ENCODE data around the gene B4GALNT4.
"Not testable (repeated sequence)": the region's sequence is repeated elsewhere in the genome, so short reads cannot be mapped to it uniquely, and the experiment has no call there.

The B4GALNT4 gene

DNA sequence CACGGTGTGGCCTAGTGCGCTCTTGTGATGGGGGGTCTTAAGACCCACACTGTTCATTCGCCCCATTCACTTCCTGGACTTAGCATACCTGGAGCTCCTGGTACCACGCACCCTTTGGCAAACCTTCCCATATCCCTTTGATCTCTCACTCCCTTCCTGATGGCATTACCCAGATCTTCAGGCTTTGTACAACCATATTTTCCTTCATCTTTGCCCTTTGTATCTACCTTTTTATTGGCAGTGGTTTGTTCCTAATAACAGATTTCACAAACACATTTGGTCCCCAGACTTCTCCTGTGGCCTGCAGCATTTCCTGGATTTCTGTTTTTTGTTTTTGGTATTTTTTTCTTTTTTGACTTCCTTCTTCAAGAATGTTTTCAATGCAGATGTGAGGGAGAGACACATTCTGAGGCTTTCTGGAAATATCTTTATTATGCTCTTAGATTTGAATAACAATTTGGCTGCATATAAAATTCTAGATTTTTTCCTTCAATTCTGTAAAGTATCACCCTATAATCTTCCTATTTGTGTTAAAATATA, 32.6 kb upstream of the B4GALNT4 start:
- DNase-seq, result no peak

DNA sequence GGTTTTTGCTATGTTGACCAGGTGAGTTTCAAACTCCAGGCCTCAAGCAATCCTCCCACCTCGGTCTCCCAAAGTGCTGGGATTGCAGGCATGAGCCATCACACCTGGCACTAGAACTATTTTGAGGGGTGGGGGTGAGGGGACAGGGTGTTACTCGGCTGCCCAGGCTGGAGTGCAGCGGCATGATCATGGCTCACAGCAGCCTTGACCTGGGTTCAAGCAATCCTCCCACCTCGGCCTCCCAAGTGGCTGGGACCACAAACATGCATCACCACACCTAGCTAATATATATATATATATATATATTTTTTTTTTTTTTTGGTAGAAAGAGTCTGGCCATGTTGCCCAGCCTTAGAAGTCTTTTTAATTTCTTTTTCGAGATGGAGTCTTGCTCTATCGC, 31.6 kb upstream of the B4GALNT4 start:
- DNase-seq, result no peak

DNA sequence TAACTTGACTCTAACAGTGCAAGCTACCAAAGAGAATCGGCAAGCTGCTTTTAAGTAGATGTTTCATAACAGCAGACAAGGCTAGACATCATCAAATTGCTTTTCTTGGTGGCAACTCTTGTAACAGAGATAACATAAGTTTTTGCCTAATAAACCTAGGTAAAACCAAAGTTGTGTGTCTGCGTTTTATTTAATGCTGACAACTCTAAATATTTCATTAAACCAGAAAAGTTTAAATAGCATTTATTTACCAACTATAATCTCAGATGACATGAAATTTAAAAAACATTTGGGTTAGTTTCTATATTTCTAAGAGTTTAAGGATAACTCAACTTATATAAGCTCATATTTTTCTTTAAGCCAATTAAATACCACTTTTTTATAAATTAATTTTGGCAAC, 29.3 kb upstream of the B4GALNT4 start:
- DNase-seq, result no peak

DNA sequence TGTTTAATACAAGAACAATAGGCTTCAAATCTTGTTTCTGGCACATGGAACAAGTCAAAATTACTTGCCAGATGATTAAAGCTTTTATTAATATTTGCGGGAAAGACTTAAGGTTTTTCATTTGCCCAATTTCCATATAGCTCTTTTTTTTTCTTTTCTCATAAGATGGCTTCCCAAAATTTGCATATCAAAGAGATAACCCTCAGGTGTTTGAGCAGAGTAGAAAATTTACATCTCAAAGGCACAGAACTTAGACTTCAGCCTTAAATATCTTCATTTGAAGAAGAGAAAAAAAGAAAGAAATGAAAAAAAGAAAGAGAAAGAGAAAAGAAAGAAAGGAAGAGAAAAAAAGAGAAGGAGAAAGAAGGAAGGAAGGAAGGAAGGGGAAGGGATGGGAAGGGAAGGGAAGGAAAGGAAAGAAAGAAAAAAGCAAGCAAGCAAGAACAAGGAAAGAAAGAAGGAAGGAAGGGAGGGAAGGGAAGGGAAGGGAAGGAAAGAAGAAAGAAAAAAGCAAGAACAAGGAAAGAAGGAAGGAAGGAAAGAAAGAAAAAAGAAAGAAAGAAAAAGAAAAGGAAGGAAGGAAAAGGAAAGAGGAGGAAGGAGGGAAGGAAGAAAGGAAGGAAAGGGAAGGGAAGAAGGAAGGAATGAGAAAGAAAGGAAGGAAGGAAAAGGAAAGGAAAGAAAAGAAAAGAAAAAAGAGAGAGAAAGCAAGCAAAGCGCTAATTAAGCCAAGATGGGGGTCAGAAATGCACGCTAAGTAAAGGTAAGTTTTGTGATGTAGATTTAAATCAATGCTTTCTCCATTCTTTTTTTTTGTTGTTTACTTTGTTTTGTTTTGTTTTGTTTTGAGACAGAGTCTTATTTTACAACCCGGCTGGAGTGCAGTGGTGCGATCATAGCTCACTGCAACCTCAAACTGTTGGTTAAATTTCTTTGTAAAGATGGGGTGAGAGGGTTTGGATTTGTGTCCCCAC, 28.5 kb upstream of the B4GALNT4 start:
- no peak for DNase-seq

DNA sequence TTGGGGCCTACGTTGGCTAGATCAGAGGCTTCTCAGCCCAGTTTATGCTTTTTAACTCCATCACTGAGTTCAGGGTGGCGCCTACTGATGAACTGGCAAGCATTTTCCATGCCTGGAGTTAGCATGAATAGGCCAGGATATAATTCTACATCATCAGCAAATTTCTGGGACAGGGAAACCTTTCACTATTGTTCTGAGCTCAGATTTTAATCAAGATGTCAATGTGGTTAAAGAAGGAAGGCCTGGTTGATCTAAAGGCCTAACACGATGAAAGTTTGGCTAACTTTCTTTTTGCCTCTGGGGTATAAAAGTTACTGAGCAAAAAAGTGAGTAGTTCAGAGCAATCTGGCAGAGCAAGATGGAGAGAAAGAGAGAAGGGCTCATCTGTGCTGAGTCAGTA, 27.0 kb upstream of the B4GALNT4 start:
- DNase-seq, result no peak

DNA sequence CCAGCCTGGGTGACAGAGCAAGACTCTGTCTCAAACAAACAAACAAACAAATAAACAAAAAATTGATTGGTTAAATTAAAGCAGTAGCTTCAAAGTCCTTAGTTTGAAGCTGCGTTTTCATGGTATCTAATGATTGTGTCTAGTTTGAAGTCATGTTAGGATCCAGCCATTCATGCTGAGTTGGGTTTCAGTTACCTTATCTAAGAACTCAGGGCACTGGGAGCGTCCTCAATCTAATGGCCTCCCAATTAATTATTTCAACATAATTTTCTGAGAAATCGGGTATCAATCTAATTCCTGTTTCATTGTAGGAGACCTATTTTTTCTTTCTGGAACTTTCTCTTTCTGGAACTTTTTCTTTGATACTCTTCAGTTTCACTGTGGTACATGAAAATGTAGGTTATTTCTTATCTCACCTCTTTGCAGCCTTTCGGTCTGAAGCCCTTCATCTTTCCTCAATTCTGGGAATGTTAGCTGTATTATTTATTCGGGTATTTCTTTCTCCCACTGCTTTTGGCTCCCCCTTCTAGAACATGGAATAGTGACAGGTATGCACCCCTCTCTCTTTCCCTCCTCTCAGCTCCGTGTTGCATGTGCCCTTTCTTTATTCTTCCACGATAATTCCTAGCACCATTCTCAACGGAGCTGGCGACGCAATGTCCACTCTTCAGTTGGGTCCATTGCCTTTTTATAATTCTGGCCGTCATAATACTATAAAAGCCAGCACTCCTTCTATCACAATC, 24.3 kb upstream of the B4GALNT4 start:
- no peak for DNase-seq

DNA sequence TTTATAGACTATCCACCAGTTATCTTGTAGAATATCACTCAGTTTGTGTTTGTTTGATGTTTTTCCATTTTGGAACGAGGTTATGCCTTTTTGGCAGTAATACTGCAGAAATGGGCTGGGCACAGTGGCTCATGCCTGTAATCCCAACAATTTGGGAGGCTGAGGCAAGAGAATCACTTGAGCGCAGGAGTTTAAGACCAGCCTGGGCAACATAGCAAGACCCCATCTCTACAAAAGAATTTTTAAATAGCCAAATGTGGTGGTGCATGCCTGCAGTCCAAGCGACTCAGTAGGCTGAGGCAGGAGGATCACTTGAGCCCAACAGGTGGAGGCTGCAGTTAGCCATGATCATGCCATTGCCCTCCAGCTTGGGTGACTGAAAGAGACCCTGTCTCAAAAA, 22.8 kb upstream of the B4GALNT4 start:
- DNase-seq, result no peak

DNA sequence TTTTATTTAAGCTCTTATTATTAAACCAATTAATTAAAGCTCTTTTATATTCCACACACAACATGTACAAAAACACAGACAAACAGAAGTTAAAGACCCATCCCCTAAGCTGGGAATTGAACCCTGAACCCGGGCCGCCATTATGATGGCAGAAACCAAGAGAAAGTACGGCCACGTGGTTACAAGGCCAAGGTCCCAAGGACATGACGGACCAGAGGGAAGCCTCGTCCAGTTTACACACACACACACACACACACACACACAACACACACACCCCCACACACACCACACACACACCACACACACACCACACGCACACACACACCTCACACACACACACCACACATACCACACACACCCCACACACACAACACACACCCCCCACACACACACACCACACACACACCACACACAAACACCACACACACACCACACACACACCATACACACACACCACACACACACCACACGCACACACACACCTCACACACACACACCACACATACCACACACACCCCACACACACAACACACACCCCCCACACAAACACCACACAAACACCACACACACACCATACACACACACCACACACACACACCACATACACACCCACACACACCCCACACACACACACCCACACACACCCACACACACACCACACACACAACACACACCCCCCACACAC, 19.9 kb upstream of the B4GALNT4 start:
- DNase-seq, result not testable (repeated sequence)

DNA sequence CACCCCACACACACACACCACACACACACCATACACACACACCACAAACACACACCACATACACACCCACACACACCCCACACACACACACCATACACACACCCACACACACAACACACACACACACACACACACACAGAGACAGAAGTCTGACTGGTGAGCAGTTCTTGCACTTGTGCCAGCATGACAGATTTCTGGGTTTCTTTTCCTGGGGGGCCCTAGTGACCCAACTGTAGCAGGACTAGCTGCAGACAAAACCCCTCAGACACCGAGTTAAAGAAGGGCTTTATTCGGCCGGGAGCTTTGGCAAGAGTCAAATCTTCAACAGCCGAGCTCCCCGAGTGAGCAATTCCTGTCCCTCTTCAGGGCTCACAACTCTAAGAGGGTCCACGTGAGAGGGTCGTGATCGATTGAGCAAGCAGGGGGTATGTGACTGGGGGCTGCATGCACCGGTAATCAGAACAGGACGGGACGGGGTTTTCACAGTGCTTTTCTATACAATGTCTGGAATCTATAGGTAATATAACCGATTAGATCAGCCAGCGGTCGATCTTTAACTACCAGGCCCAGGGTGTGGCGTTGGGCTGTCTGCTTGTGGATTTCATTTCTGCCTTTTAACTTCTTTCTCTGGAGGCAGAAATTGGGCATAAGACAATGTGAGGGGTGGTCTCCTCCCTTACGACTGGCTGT, 19.1 kb upstream of the B4GALNT4 start:
- not testable (repeated sequence) for DNase-seq

DNA sequence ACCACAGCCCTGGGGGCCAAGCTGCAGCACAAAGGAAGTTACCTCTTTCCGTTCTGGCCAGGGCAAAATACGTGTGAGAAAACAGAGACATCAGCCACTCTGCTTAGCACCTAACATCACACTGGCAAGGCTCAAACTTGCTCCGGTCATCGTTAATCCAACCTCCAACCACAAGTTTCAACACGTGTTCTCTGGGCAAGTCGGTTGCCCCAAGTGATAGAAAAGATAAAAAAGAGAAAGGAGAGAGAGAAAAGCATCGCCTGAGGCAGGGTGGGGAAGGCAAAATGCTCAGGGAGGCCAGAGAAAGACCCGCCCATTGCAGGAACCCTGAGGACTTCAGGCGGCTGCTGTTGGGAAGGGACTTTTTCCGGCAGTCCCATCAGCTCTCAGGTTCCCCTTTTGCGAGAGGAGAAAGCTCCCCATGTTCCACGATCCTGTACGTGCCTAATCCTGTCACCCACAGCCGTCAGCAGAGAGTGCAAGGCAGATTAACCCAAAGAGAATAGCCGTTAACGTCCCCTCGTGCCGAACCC, 18.5 kb upstream of the B4GALNT4 start:
- DNase-seq, result no peak

DNA sequence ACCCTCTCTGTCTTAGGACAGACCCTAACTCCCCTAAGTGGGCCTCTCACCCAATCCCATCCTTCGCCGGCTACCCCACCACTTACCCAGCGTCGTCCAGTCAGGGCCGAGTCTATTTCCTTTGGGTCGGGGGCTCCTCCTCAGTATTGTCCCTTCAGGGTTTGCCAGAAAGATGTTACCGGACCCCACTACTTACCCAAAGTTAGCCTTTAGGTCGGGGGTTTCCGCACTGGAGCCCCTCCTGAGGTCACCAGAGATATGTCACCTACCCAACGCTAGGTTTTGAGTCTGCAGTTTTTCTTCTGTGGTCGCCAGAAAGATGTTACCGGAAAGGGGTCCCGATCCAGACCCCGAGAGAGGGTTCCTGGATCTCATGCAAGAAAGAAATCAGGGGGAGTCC, 17.9 kb upstream of the B4GALNT4 start:
- no peak for DNase-seq

DNA sequence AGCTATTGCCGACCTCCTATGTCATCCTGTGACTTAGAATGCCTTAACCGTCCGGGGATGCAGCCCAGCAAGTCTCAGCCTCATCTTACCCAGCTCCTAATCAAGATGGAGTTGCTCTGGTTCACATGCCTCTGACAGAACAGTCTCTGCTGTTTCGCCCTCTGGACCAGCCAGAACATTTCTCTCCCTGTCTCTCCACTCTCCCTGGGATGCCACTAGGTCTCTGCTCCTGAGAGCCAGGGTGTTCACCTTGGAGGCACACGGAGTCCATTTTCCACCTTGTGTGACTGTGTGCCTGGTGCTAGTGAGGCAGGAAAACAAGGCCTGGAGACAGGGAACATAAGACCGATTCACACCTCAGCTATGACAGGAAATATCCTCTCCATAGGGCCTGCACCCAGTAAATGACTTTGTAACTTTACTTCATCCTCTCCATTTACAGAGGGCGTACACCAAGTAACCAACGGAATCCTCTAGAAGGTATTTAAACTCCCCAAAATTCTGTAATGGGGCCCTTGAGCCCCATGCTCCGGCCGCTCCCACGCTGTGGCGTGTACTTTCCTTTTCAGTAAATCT, 16.8 kb upstream of the B4GALNT4 start:
- no peak for DNase-seq

DNA sequence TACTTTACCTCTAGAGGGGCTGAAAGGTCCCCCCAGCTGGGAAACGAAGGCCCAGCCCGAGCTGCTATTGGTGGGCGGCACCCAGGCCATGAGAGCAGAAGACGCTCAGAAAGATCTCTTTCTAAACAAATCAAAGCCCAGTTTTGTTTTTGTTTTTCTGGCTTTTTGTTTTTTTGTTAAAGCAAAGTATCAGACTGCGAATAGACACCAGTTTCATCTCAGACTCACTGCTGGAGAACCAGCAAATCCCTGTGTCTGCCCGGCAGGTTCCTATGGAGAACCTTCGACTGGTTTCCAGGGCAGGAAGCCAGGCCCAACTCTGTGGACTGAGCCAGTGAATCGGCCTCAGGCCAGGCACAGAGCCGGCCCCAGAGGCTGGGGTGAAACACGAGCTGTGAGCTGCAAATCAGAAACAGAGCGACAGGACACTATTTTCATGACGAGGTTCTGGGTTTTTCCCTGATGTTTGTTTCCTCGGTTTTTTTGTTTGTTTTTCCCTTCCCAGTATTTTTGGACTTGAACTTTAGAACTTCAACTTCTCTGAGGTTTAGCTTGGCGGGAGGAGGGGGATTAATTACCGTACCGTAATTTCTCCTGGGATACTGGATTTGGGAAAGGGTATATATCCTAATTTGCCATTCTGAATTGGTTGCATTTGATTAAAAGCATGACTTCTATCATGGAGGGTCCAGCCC, 16.0 kb upstream of the B4GALNT4 start:
- DNase-seq, result no peak

DNA sequence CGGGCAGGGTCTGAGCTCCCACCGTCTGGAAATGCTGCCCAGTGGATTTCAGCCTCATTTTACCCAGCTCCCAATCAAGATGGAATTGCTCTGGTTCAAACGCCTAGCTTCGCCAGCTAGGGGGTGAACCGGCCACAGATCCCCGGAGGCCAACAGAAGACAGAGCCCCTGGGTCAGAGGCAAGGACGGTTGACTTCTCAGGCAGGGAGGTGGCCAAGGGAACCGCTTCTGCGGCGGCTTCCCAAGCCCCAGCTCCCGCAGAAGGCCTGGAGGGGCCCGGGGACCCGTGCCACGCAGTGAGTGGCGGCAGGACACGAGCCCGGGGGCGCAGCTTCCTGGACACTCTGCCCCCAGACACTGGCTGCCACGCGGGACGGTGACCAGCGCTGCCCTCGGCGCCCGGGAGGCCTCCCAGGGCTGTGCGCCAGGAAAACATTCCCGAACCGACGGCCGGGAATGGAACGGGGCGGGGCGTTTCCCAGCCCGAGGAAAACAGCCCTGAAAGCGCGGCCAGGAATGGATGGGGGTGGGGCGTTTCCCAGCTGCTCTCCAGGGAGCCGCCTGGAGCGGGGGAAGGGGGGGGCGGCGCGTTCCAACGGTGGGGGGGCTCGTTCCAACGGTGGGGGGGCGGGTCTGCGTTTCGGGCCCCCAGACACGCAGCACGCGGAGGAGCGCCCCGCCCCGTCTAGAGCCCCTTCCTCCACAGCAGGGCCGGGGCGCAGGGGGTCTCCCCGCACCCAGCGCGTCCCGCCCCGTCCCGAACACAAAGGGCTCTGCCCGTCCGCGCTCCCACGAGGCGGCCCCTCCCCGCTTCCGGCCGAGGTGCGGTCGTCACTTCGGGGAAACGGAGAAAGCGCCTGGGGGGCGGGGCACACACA, 13.5 kb upstream of the B4GALNT4 start:
- DNase-seq, result peak; percentile 88

DNA sequence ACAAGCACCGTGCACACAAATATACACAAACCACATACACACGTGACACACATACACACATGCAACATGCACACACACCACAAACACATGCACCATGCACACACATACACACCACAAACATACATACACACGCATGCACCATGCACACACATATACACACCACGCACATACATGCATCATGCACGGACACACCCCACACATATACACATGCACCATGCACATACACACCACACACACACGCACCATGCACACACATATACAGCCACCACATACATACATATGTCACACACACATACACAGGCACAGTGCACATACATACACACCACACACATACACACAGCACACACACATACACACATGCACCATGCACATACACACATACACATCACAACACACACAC, 12.7 kb upstream of the B4GALNT4 start:
- DNase-seq, result no peak

DNA sequence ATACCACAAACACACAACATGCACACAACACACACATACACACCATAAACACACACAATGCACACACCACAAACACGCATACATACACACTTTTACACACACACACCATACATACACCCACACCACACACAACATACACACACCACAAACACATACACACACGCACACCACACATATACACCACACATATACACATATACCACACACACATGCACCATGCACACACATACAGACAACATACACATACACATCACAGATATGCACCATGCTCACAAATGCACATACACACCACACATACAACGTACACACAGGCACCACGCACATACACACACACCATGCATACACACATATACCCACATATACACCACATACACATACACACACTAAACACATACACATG, 11.7 kb upstream of the B4GALNT4 start:
- no peak for DNase-seq

DNA sequence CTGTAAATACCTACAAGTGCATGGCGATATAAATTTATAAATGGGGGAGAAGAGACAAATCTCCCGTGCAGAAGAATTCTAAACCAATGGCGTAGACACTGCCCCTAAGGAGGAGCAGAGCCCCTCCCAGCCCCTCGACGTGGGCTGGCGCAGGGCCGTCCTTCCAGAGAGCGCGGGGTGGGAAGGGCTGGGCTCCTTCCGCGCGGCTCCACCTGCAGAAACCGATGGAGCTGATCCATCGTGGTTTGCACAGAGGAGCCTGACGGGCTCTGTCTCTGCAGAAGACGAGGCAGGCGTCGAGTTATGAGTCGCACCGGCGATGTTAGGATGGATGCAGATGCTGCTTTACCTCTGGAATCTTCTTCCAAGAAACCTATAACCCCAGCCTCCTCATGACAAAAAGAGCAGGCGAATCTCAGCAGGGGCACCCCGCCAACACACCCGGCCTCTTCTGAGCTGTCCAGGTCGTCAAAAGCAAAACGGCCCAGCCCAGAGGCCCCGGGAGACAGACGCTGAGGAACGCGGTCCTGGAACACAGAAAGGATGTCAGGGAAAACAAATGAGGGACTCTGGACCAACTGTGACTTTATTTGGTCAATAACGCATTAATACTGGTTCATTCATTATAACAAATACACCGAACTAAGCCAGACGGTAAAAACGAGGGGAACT, 11.0 kb upstream of the B4GALNT4 start:
- no peak for DNase-seq

DNA sequence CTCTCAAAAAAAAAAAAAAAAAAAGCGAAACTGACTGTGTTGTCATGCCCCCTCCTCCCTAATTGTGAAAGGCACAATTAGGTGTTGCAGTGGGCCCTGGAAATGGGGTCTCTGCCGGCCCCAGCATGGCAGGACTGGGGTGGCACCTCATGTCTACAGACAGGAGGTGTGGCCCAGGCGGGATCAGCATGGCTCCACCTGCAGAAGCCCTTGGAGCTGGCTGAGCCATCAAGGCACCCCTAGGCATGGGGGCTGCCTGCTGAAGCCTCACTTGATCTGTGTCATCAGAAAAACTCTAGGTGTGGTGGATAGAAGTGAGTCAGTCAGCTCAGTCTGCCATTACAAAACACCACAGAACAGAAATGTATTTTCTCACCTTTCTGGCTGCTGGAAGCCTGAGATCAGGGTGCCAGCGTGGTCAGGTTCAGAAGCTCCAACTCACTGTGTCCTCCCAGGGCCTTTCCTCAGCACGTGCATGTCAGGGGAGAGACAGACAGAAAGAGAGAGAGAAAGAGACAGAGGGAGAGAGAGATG, 10.1 kb upstream of the B4GALNT4 start:
- no peak for DNase-seq

Data from 8988T (cell line).